ENCODE results near the gene NEDD8. TPM values are rescaled to one million over a fixed set of nuclear protein-coding genes. Genes with fewer than 3 reads are reported as not detected.
A peak's percentile ranks its signal among the peaks of the same experiment; 100 is the strongest.

Gene NEDD8
- total RNA-seq, 1 donor from 2014 or later = 154 TPM

GRCh38 chr14:24278424-24278823, 46.3 kb upstream of the NEDD8 start:
- no peak for DNase-seq (ENCODE audit: low spot score)
- Mint-ChIP-seq H3K4me3 (ENCODE audit: unreplicated experiment) (peak overlapping the region; percentile 16), H3K27me3 (ENCODE audit: unreplicated experiment) (peaks cover 11% of the 10 kb centered on the region), H3K36me3 (ENCODE audit: low read depth, unreplicated experiment) (peaks cover 3% of the 10 kb centered on the region), H3K9me3 (ENCODE audit: unreplicated experiment) (no peaks in the 10 kb centered on the region), H3K4me1 (ENCODE audit: unreplicated experiment) (peaks cover 8% of the 10 kb centered on the region), H3K27ac (ENCODE audit: unreplicated experiment) (peak overlapping the region; percentile 26)
- no peak for TF ChIP-seq CTCF (IDR thresholded peaks at IDR 0.05; ENCODE audit: unreplicated experiment)

GRCh38 chr14:24277606-24278321, 45.6 kb upstream of the NEDD8 start:
- Mint-ChIP-seq H3K27me3 (ENCODE audit: unreplicated experiment) (peaks cover 11% of the 10 kb centered on the region), H3K36me3 (ENCODE audit: low read depth, unreplicated experiment) (peaks cover 3% of the 10 kb centered on the region), H3K9me3 (ENCODE audit: unreplicated experiment) (no peaks in the 10 kb centered on the region), H3K4me3 (ENCODE audit: unreplicated experiment) (no peak overlapping the region), H3K27ac (ENCODE audit: unreplicated experiment) (no peak overlapping the region), H3K4me1 (ENCODE audit: unreplicated experiment) (peaks cover 8% of the 10 kb centered on the region)
- TF ChIP-seq CTCF (IDR thresholded peaks at IDR 0.05; ENCODE audit: unreplicated experiment) = no peak
- DNase-seq (ENCODE audit: low spot score) = no peak

GRCh38 chr14:24277071-24277470, 44.9 kb upstream of the NEDD8 start:
- Mint-ChIP-seq H3K27ac (ENCODE audit: unreplicated experiment) (no peak overlapping the region), H3K27me3 (ENCODE audit: unreplicated experiment) (peaks cover 10% of the 10 kb centered on the region), H3K4me3 (ENCODE audit: unreplicated experiment) (no peak overlapping the region), H3K4me1 (ENCODE audit: unreplicated experiment) (peaks cover 13% of the 10 kb centered on the region), H3K9me3 (ENCODE audit: unreplicated experiment) (no peaks in the 10 kb centered on the region), H3K36me3 (ENCODE audit: low read depth, unreplicated experiment) (peaks cover 3% of the 10 kb centered on the region)
- TF ChIP-seq CTCF (IDR thresholded peaks at IDR 0.05; ENCODE audit: unreplicated experiment) = no peak
- DNase-seq (ENCODE audit: low spot score) = no peak

GRCh38 chr14:24274101-24274543, 42.0 kb upstream of the NEDD8 start:
- H3K36me3 Mint-ChIP-seq (ENCODE audit: low read depth, unreplicated experiment) = peaks cover 8% of the 10 kb centered on the region
- peaks cover 10% of the 10 kb centered on the region for H3K27me3 Mint-ChIP-seq (ENCODE audit: unreplicated experiment)
- TF ChIP-seq CTCF (IDR thresholded peaks at IDR 0.05; ENCODE audit: unreplicated experiment) = no peak
- H3K4me3 Mint-ChIP-seq (ENCODE audit: unreplicated experiment) = no peak overlapping the region
- no peak for DNase-seq (ENCODE audit: low spot score)
- H3K9me3 Mint-ChIP-seq (ENCODE audit: unreplicated experiment) = no peaks in the 10 kb centered on the region
- H3K27ac Mint-ChIP-seq (ENCODE audit: unreplicated experiment) = no peak overlapping the region
- peaks cover 17% of the 10 kb centered on the region for H3K4me1 Mint-ChIP-seq (ENCODE audit: unreplicated experiment)

- DNase-seq (ENCODE audit: low spot score) = no peak
- Mint-ChIP-seq H3K4me3 (ENCODE audit: unreplicated experiment) (no peak overlapping the region), H3K27me3 (ENCODE audit: unreplicated experiment) (peaks cover 10% of the 10 kb centered on the region), H3K27ac (ENCODE audit: unreplicated experiment) (no peak overlapping the region), H3K9me3 (ENCODE audit: unreplicated experiment) (no peaks in the 10 kb centered on the region), H3K4me1 (ENCODE audit: unreplicated experiment) (peaks cover 17% of the 10 kb centered on the region), H3K36me3 (ENCODE audit: low read depth, unreplicated experiment) (peaks cover 8% of the 10 kb centered on the region)
- TF ChIP-seq CTCF (IDR thresholded peaks at IDR 0.05; ENCODE audit: unreplicated experiment) = no peak
Observed at GRCh38 chr14:24273422-24273998, 41.3 kb upstream of the NEDD8 start.

All from endothelial cell (in vitro differentiated cells).